Stomach smooth muscle (tissue), 2 donors: ENCODE results near the gene RABGAP1L.
"Not testable (repeated sequence)": the region's sequence is repeated elsewhere in the genome, so short reads cannot be mapped to it uniquely, and the experiment has no call there.

Experiments used
- H3K27ac ChIP-seq: one replicate; pipeline ENCODE4 v1.7.0; 2013; ENCODE audit warnings: mild to moderate bottlenecking, low read length, inconsistent platforms
- H3K27me3 ChIP-seq, 2 donors: one replicate each; pipeline ENCODE4 v1.7.0; 2013; ENCODE audit warnings: low read length in 2 of 2; ENCODE audit not compliant: insufficient read depth in 2 of 2, control insufficient read depth in 1 of 2
- H3K36me3 ChIP-seq, 2 donors: one replicate each; pipeline ENCODE4 v1.7.0; 2013; ENCODE audit warnings: low read length in 2 of 2; ENCODE audit not compliant: control insufficient read depth in 2 of 2, insufficient read depth in 2 of 2
- H3K4me1 ChIP-seq: one replicate; pipeline ENCODE4 v1.7.0; 2013; ENCODE audit warnings: low read length; ENCODE audit not compliant: control insufficient read depth, insufficient read depth
- H3K4me3 ChIP-seq, 2 donors: one replicate each; pipeline ENCODE4 v1.7.0; 2013; ENCODE audit warnings: low read length in 2 of 2
- H3K9ac ChIP-seq, 2 donors: one replicate each; pipeline ENCODE4 v1.7.0; 2013; ENCODE audit warnings: low read length in 2 of 2, mild to moderate bottlenecking in 1 of 2
- H3K9me3 ChIP-seq, 2 donors: one replicate each; pipeline ENCODE4 v1.7.0; 2013; ENCODE audit warnings: low read length in 2 of 2; ENCODE audit not compliant: control insufficient read depth in 2 of 2
- donor health status: healthy.
- donor health status: Pancreatic carcinoma.

RABGAP1L gene

GRCh38 chr1:174556392-174556791 lies 397.1 kb downstream of the RABGAP1L start:
- Histone ChIP-seq H3K27ac (no peak overlapping the region), H3K9ac (no peak overlapping the region), H3K36me3 (no peaks in the 10 kb centered on the region), H3K4me3 (no peak overlapping the region), H3K4me1 (no peaks in the 10 kb centered on the region), H3K9me3 (no peaks in the 10 kb centered on the region), H3K27me3 (no peaks in the 10 kb centered on the region)

GRCh38 chr1:174568551-174568950 lies 409.2 kb downstream of the RABGAP1L start:
- Histone ChIP-seq H3K9ac (no peak overlapping the region), H3K4me1 (no peaks in the 10 kb centered on the region), H3K36me3 (no peaks in the 10 kb centered on the region), H3K9me3 (no peaks in the 10 kb centered on the region), H3K4me3 (no peak overlapping the region), H3K27ac (no peak overlapping the region), H3K27me3 (no peaks in the 10 kb centered on the region)

- Histone ChIP-seq H3K4me3 (no peak overlapping the region), H3K9me3 (no peaks in the 10 kb centered on the region), H3K36me3 (no peaks in the 10 kb centered on the region), H3K9ac (no peak overlapping the region), H3K27ac (no peak overlapping the region), H3K27me3 (no peaks in the 10 kb centered on the region), H3K4me1 (no peaks in the 10 kb centered on the region)
Observed at GRCh38 chr1:174569240-174569639, 409.9 kb downstream of the RABGAP1L start.

GRCh38 chr1:174572771-174573170 lies 413.5 kb downstream of the RABGAP1L start:
- Histone ChIP-seq H3K27ac (no peak overlapping the region), H3K36me3 (no peaks in the 10 kb centered on the region), H3K9me3 (peaks cover 0 to 3% of the 10 kb centered on the region in 2 donors), H3K27me3 (no peaks in the 10 kb centered on the region), H3K4me1 (no peaks in the 10 kb centered on the region), H3K4me3 (no peak overlapping the region), H3K9ac (no peak overlapping the region)

- not testable (repeated sequence) for H3K9me3 ChIP-seq, H3K9ac ChIP-seq, H3K36me3 ChIP-seq, H3K4me1 ChIP-seq, H3K4me3 ChIP-seq, H3K27ac ChIP-seq, H3K27me3 ChIP-seq
Observed at GRCh38 chr1:174576120-174576519, 416.8 kb downstream of the RABGAP1L start.

- Histone ChIP-seq H3K4me3 (no peak overlapping the region), H3K27me3 (no peaks in the 10 kb centered on the region), H3K9me3 (peaks cover 0 to 3% of the 10 kb centered on the region in 2 donors), H3K27ac (no peak overlapping the region), H3K9ac (no peak overlapping the region), H3K4me1 (no peaks in the 10 kb centered on the region), H3K36me3 (no peaks in the 10 kb centered on the region)
Observed at GRCh38 chr1:174577681-174578080, 418.4 kb downstream of the RABGAP1L start.

- no peaks in the 10 kb centered on the region for H3K9me3 ChIP-seq
- no peaks in the 10 kb centered on the region for H3K4me1 ChIP-seq
- no peak overlapping the region for H3K4me3 ChIP-seq
- H3K9ac ChIP-seq = no peak overlapping the region
- H3K27me3 ChIP-seq = no peaks in the 10 kb centered on the region
- no peaks in the 10 kb centered on the region for H3K36me3 ChIP-seq
- no peak overlapping the region for H3K27ac ChIP-seq
Observed at GRCh38 chr1:174580801-174581200, 421.5 kb downstream of the RABGAP1L start.

- Histone ChIP-seq H3K36me3 (no peaks in the 10 kb centered on the region), H3K27ac (no peak overlapping the region), H3K9ac (no peak overlapping the region), H3K4me3 (no peak overlapping the region), H3K9me3 (no peaks in the 10 kb centered on the region), H3K27me3 (no peaks in the 10 kb centered on the region), H3K4me1 (no peaks in the 10 kb centered on the region)
Observed at GRCh38 chr1:174583316-174583715, 424.0 kb downstream of the RABGAP1L start.

GRCh38 chr1:174584071-174584470 lies 424.8 kb downstream of the RABGAP1L start:
- Histone ChIP-seq H3K4me1 (no peaks in the 10 kb centered on the region), H3K9ac (no peak overlapping the region), H3K4me3 (no peak overlapping the region), H3K36me3 (no peaks in the 10 kb centered on the region), H3K9me3 (no peaks in the 10 kb centered on the region), H3K27ac (no peak overlapping the region), H3K27me3 (no peaks in the 10 kb centered on the region)

- not testable (repeated sequence) for H3K27ac ChIP-seq, H3K4me3 ChIP-seq, H3K27me3 ChIP-seq, H3K9ac ChIP-seq, H3K36me3 ChIP-seq, H3K4me1 ChIP-seq, H3K9me3 ChIP-seq
Observed at GRCh38 chr1:174588618-174589017, 429.3 kb downstream of the RABGAP1L start.

- Histone ChIP-seq H3K27me3 (no peaks in the 10 kb centered on the region), H3K9me3 (no peaks in the 10 kb centered on the region), H3K9ac (no peak overlapping the region), H3K4me1 (no peaks in the 10 kb centered on the region), H3K4me3 (no peak overlapping the region), H3K27ac (no peak overlapping the region), H3K36me3 (no peaks in the 10 kb centered on the region)
Observed at GRCh38 chr1:174605198-174605597, 445.9 kb downstream of the RABGAP1L start.

GRCh38 chr1:174606471-174606870 lies 447.2 kb downstream of the RABGAP1L start:
- Histone ChIP-seq H3K36me3 (no peaks in the 10 kb centered on the region), H3K27me3 (no peaks in the 10 kb centered on the region), H3K9me3 (no peaks in the 10 kb centered on the region), H3K27ac (no peak overlapping the region), H3K4me3 (no peak overlapping the region), H3K9ac (no peak overlapping the region), H3K4me1 (no peaks in the 10 kb centered on the region)
